Kidney glomerular epithelial cell (primary cell): ENCODE measurements around the gene ERN2.
A peak's percentile ranks its signal among the peaks of the same experiment; 100 is the strongest.

Experiments used
- DNase-seq: peaks from one replicate; lab custom pipeline; 2025; lab: John Stamatoyannopoulos, UW

The ERN2 gene

GRCh38 chr16:23687034-23687808 is 25.8 kb downstream of the ERN2 start:
- no peak for DNase-seq

- no peak for DNase-seq
Measured at GRCh38 chr16:23683487-23683886, 29.5 kb downstream of the ERN2 start.

GRCh38 chr16:23682181-23682580 is 30.8 kb downstream of the ERN2 start:
- no peak for DNase-seq

- no peak for DNase-seq
Measured at GRCh38 chr16:23679986-23680336, 33.1 kb downstream of the ERN2 start.

GRCh38 chr16:23679274-23679985 is 33.6 kb downstream of the ERN2 start:
- DNase-seq, result peak; percentile 35

- peak; percentile 71 for DNase-seq
Measured at GRCh38 chr16:23678430-23679273, 34.4 kb downstream of the ERN2 start, which contains the start of gene PLK1. Gene PLK1 (plus strand): TSS chr16:23678889. CDS start chr16:23678933, 44 bp downstream.

GRCh38 chr16:23676924-23677480 is 36.0 kb downstream of the ERN2 start:
- DNase-seq, result no peak

- DNase-seq, result no peak
Measured at GRCh38 chr16:23673971-23674614, 38.9 kb downstream of the ERN2 start.

GRCh38 chr16:23670137-23670776 is 42.8 kb downstream of the ERN2 start:
- peak; percentile 91 for DNase-seq

- DNase-seq, result no peak
Measured at GRCh38 chr16:23668873-23669272, 44.1 kb downstream of the ERN2 start.

- no peak for DNase-seq
Measured at GRCh38 chr16:23668225-23668624, 44.8 kb downstream of the ERN2 start.

GRCh38 chr16:23667355-23667659 is 45.7 kb downstream of the ERN2 start:
- DNase-seq, result no peak

GRCh38 chr16:23666571-23667354 is 46.3 kb downstream of the ERN2 start:
- no peak for DNase-seq

GRCh38 chr16:23663918-23664317 is 49.1 kb downstream of the ERN2 start:
- no peak for DNase-seq

GRCh38 chr16:23651943-23652468 is 61.0 kb downstream of the ERN2 start:
- no peak for DNase-seq

- DNase-seq, result no peak
Measured at GRCh38 chr16:23650674-23651416, 62.2 kb downstream of the ERN2 start.

GRCh38 chr16:23642246-23642774 is 70.7 kb downstream of the ERN2 start:
- DNase-seq, result no peak

- peak; percentile 89 for DNase-seq
Measured at GRCh38 chr16:23640931-23641765, 71.9 kb downstream of the ERN2 start, which contains the start of the genes DCTN5 and PALB2. Gene DCTN5 (plus strand): TSS chr16:23641466. CDS start chr16:23641543, 77 bp downstream. Gene PALB2 (minus strand): TSS chr16:23641310. CDS start chr16:23641157, 153 bp downstream.
